DND-41 (cell line): ENCODE data around the gene IFI27L1.

Experiments used
- ATAC-seq: fragments of 200-7000 bp; cut with Tn5 transposase; 3 replicates; pipeline ENCODE4 v1.9.1; 2021; ENCODE audit warnings: low read depth; ENCODE audit not compliant: insufficient read depth
- DNase-seq: peaks from one replicate; pipeline ENCODE4 v3.0.0-alpha.2; 2020
- H2AFZ ChIP-seq: 2 replicates; pipeline ENCODE4 v1.6.0; 2012; ENCODE audit warnings: low read depth, low read length
- H3K27ac ChIP-seq: 2 replicates; pipeline ENCODE4 v1.5.1; 2012; ENCODE audit warnings: low read length, inconsistent platforms
- H3K27me3 ChIP-seq: fragments of 200-600 bp; sonication (generic); 2 replicates; pipeline ENCODE4 v1.6.0; 2012; ENCODE audit warnings: low read length, mild to moderate bottlenecking, inconsistent platforms; ENCODE audit not compliant: insufficient read depth, poor library complexity
- H3K36me3 ChIP-seq: 2 replicates; pipeline ENCODE4 v1.5.1; 2012; ENCODE audit warnings: low read length, inconsistent platforms; ENCODE audit not compliant: insufficient read depth
- H3K4me1 ChIP-seq: 2 replicates; pipeline ENCODE4 v1.5.1; 2012; ENCODE audit warnings: mild to moderate bottlenecking, low read length; ENCODE audit not compliant: insufficient read depth
- H3K4me2 ChIP-seq: 2 replicates; pipeline ENCODE4 v1.6.0; 2012; ENCODE audit warnings: mild to moderate bottlenecking, moderate library complexity, low read length, inconsistent platforms; ENCODE audit not compliant: insufficient read depth
- H3K4me3 ChIP-seq, 2 experiments: fragments of 200-600 bp in 1 of 2; shearing (Covaris generic) in 1 of 2; 2 replicates each; pipeline ENCODE4 v1.5.1; 2012 to 2016; ENCODE audit warnings: inconsistent platforms in 2 of 2, low read length in 2 of 2, mild to moderate bottlenecking in 2 of 2, low read depth in 1 of 2, moderate library complexity in 1 of 2
- H3K79me2 ChIP-seq: 2 replicates; pipeline ENCODE4 v1.6.0; 2012; ENCODE audit warnings: low read length, inconsistent platforms; ENCODE audit not compliant: insufficient read depth
- H3K9ac ChIP-seq: 2 replicates; pipeline ENCODE4 v1.6.0; 2012; ENCODE audit warnings: low read depth, mild to moderate bottlenecking, inconsistent platforms, low read length, moderate library complexity
- H3K9me3 ChIP-seq: 2 replicates; pipeline ENCODE4 v1.5.1; 2012; ENCODE audit warnings: low read length, moderate library complexity, mild to moderate bottlenecking, inconsistent platforms; ENCODE audit not compliant: insufficient read depth, severe bottlenecking
- H4K20me1 ChIP-seq: 2 replicates; pipeline ENCODE4 v1.6.0; 2012; ENCODE audit warnings: low read length; ENCODE audit not compliant: insufficient read depth
- EZH2 ChIP-seq: IDR thresholded peaks from 3 replicates; pipeline ENCODE4 v1.6.1; 2012; ENCODE audit warnings: borderline replicate concordance, low read depth, mild to moderate bottlenecking, moderate library complexity, low read length, inconsistent platforms; ENCODE audit not compliant: severe bottlenecking
- TF ChIP-seq, protein P1 (sequence below): IDR thresholded peaks from 2 replicates; pipeline ENCODE4 v1.5.1; 2012; ENCODE audit warnings: borderline replicate concordance, low read length, moderate library complexity, mild to moderate bottlenecking; ENCODE audit not compliant: poor library complexity, severe bottlenecking; ENCODE audit errors: extremely low read depth

Gene IFI27L1

GRCh38 chr14:94080621-94081385, at the start of gene IFI27L1, which contains the start of gene DDX24:
Gene IFI27L1, plus strand, starts transcription at chr14:94081310. Its CDS starts 15,628 bp downstream, at chr14:94096938.
Gene DDX24, minus strand, starts transcription at chr14:94081202. Its CDS starts 1,460 bp downstream, at chr14:94079742.
- Histone ChIP-seq H3K4me2 (peak within 1 kb of the TSS; percentile 87), H4K20me1 (peaks cover 35% of the 10 kb centered on the region), H3K9ac (peak within 1 kb of the TSS; percentile 90), H3K79me2 (peaks cover 68% of the 10 kb centered on the region), H3K9me3 (peaks cover 4% of the 10 kb centered on the region), H3K27ac (peak within 1 kb of the TSS; percentile 88), H3K27me3 (no peaks in the 10 kb centered on the region), H3K4me3 (peak within 1 kb of the TSS; percentile 69 to 71), H3K36me3 (peaks cover 34% of the 10 kb centered on the region), H3K4me1 (peaks cover 57% of the 10 kb centered on the region), H2AFZ (peak within 1 kb of the TSS; percentile 95)
- TF ChIP-seq, protein P1, sequence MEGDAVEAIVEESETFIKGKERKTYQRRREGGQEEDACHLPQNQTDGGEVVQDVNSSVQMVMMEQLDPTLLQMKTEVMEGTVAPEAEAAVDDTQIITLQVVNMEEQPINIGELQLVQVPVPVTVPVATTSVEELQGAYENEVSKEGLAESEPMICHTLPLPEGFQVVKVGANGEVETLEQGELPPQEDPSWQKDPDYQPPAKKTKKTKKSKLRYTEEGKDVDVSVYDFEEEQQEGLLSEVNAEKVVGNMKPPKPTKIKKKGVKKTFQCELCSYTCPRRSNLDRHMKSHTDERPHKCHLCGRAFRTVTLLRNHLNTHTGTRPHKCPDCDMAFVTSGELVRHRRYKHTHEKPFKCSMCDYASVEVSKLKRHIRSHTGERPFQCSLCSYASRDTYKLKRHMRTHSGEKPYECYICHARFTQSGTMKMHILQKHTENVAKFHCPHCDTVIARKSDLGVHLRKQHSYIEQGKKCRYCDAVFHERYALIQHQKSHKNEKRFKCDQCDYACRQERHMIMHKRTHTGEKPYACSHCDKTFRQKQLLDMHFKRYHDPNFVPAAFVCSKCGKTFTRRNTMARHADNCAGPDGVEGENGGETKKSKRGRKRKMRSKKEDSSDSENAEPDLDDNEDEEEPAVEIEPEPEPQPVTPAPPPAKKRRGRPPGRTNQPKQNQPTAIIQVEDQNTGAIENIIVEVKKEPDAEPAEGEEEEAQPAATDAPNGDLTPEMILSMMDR: no peak
- TF ChIP-seq EZH2: no peak
- DNase-seq: peak; percentile 96
- ATAC-seq: peak; percentile 94

DNA sequence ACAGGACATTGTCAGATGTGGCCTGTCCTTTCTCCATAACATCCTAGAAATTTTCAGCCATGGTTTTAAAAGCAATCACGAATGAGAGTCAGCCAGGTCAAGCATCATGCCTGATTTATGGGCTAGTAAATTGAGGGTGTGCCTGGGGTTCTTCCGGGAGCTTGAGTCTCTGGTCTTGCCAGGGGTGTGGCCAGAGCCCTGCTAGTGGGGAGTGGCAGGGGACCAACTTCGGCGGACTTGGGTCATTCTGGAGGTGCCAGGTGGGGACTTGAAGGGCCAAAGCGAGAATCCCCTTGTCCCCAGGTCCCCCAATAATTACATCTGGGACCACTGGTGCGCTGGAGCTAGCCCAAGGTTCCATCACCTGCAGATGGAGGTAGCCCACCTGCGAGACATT, 49.2 kb upstream of the IFI27L1 start:
- H3K9ac ChIP-seq: no peak overlapping the region
- no peaks in the 10 kb centered on the region for H3K27me3 ChIP-seq
- no peak for ATAC-seq
- H2AFZ ChIP-seq: no peak overlapping the region
- DNase-seq: no peak
- no peak overlapping the region for H3K4me2 ChIP-seq
- no peak overlapping the region for H3K27ac ChIP-seq
- no peaks in the 10 kb centered on the region; the same call in none of the 2 replicates for H4K20me1 ChIP-seq
- TF ChIP-seq, protein P1: no peak
- TF ChIP-seq EZH2: no peak
- no peaks in the 10 kb centered on the region for H3K36me3 ChIP-seq
- no peak overlapping the region for H3K4me3 ChIP-seq
- no peaks in the 10 kb centered on the region for H3K9me3 ChIP-seq
- H3K4me1 ChIP-seq: no peaks in the 10 kb centered on the region
- H3K79me2 ChIP-seq: no peaks in the 10 kb centered on the region

- H3K4me2 ChIP-seq: no peak overlapping the region
- no peak overlapping the region for H3K4me3 ChIP-seq
- no peaks in the 10 kb centered on the region for H3K4me1 ChIP-seq
- peaks cover under 1% of the 10 kb centered on the region; the same call in 1 of the 2 replicates for H4K20me1 ChIP-seq
- H3K9me3 ChIP-seq: no peaks in the 10 kb centered on the region
- no peaks in the 10 kb centered on the region for H3K79me2 ChIP-seq
- peaks cover 3% of the 10 kb centered on the region for H3K27me3 ChIP-seq
- DNase-seq (no peak), ATAC-seq (no peak)
- H3K27ac ChIP-seq: no peak overlapping the region
- H3K9ac ChIP-seq: no peak overlapping the region
- TF ChIP-seq EZH2: no peak
- TF ChIP-seq, protein P1: no peak
- H3K36me3 ChIP-seq: no peaks in the 10 kb centered on the region
- no peak overlapping the region for H2AFZ ChIP-seq
Observed at GRCh38 chr14:94034886-94035285, 46.2 kb upstream of the IFI27L1 start.
